Daoy (cell line): ENCODE measurements around the gene SLIT3. TPM values are rescaled to one million over a fixed set of nuclear protein-coding genes. Genes with fewer than 3 reads are reported as not detected.

Experiments
- DNase-seq: peaks from one replicate; pipeline ENCODE4 v3.0.0-alpha.2; 2015; ENCODE audit warnings: low read depth
- total RNA-seq: library from RNA; depleted of rRNA; stranded (reverse); fragments of >200 nt; shearing (Covaris generic); gene quantifications from 2 replicates; pipeline ENCODE4 v1.2.3, GENCODE V29; 2014

The SLIT3 gene
- total RNA-seq, 1 experiment from 2014 or later: 3.5 TPM

- DNase-seq: peak; percentile 23
Observed at GRCh38 chr5:169265888-169266287, 35.1 kb downstream of the SLIT3 start.

DNA sequence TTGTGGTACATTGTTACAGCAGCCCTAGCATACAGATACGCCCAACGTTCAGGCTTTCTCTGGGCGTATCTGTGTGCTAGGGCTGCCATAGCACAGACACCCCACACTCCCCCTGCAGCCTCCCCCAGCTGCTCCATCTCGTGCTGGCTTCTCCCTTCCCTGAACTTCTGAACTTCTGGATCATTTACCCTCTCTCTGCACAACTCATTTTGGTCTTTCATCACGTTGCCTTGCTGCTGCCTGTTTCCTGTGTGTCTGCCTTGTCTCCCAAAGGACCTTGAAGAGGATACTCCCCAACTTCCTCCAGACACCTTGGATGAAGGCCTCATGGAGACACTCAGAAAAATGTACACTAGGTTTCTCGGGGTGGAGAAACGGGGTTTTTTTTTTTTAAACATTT lies 37.3 kb downstream of the SLIT3 start:
- DNase-seq: no peak

- no peak for DNase-seq
Observed at GRCh38 chr5:169260896-169261569, 39.9 kb downstream of the SLIT3 start.

DNA sequence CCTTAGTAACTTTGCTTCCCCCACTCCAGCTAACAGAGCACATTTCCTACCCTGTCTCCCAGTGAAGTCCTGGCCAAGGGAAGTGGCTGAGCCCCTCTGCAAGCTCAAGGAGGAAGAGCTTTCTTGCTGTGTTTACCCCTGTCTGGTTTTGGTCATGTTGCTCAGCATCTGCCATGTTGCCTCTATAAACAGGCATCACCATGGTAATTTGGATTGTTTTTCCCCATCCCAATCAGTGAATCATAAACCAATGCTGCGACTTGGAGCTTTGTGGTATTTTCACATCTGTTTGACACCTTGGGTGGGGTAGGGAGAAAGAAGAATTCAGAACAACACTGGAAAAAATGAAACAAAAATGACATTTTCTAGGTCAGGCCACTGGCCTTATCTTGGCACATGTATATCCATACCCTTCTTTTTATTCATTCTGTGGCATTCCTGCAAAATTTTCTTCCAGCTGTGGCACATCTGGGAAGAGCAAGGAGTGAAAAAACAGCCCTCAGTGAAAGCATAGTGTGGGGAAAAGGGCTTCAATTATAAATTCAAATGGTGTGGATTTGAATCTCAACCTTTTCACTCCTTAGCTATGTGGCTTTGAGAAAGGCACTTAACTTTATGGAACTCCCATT lies 42.5 kb downstream of the SLIT3 start:
- DNase-seq: peak; percentile 66

DNA sequence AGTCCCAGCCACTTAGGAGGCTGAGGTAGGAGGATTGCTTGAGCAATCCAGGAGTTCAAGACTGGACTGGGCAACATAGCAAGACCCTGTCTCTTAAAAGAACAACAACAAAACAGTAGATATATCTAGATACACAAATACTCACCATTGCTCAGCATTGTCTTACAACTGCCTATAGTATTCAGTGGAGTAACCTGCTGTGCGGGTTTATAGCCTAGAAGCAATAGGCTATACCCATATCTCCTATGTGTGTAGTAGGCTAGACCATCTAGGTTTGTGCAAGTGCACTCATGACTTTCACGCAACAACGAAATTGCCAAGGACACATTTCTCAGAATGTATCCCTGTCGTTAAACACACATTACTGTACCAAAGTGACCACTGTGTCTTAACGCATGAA lies 44.7 kb downstream of the SLIT3 start:
- DNase-seq: no peak

GRCh38 chr5:169253071-169253470 lies 47.9 kb downstream of the SLIT3 start:
- no peak for DNase-seq

DNA sequence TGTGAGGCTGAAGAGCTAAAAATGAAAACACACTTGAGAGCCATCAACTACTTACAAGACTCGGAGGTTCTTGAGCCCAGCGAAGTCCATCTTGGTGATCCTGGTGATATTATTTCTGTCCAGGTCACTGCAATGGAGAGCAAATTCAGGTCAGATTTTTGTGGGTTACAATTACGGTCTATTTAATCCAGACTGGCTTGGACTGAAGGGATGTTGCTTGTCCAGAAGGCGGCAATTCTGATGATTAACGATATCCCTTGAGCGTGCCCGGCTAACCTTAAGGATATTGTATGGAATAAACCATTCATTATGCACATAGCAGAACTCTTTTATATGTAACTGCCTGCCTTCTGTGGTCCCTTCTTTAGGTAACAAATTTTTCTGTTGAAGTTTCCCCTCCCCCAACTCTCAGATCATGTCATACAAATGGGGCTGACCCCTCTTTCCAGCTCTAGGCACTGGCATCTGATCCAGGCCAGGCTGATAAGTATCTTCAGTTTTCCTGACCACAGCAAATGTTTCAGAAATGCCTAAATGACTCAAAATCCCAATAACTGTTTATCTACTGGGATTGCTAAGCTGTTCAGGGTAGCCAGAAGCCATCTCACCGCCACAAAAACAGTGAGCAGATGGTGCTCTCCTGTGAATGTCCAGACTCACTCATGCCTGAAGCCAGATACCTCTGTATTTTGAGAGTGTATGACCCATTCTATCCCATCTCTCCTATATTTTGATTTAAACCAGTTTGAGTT lies 49.4 kb downstream of the SLIT3 start:
- DNase-seq: no peak

- DNase-seq: no peak
Observed at GRCh38 chr5:169250887-169251286, 50.1 kb downstream of the SLIT3 start.

- no peak for DNase-seq
Observed at GRCh38 chr5:169248996-169249395, 51.9 kb downstream of the SLIT3 start.

DNA sequence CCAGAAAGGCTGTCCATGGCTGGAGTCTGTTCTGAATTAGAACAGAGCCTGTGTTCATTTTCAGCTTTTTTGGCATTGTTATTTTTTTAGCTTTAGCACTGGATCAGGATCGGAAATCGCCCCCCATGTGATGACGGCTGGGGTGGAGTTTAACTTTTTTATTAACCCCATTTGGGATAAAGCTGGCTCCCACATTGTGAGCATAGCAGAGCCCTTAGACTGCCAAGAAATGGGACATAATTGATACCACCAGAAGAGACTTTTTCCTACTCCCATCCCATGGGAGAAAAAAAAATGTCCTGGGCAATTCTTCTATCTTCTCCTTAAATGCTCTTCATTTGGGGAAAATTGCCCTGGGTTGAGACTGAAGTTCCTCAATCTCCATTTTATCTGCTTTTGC lies 52.4 kb downstream of the SLIT3 start:
- DNase-seq: no peak

- no peak for DNase-seq
Observed at GRCh38 chr5:169244812-169245211, 56.1 kb downstream of the SLIT3 start.

- no peak for DNase-seq
Observed at GRCh38 chr5:169243651-169244422, 57.1 kb downstream of the SLIT3 start.

- DNase-seq: no peak
Observed at GRCh38 chr5:169242849-169243186, 58.1 kb downstream of the SLIT3 start.

- DNase-seq: no peak
Observed at GRCh38 chr5:169242175-169242848, 58.6 kb downstream of the SLIT3 start.

GRCh38 chr5:169229342-169229892 lies 71.5 kb downstream of the SLIT3 start:
- no peak for DNase-seq

GRCh38 chr5:169226895-169227294 lies 74.0 kb downstream of the SLIT3 start:
- DNase-seq: peak; percentile 57

- no peak for DNase-seq
Observed at GRCh38 chr5:169225830-169226356, 75.0 kb downstream of the SLIT3 start.

DNA sequence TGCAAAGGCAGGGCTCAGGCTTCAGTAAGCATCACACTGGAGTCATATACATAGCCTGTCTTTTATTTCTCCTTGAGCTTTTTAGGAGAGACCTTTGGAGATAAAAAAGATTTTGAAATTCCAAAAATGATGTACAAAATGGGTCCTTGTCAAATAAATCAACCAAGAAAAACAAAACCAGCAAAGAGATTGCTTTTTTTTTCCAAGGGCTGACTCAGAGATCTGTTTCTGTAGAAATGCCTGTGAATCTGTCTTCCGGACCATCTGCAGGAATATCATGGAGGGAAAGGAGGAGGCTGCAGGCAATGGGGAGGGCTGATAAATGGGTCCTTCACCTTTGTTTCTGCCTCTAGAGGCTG lies 77.4 kb downstream of the SLIT3 start:
- DNase-seq: peak; percentile 27

DNA sequence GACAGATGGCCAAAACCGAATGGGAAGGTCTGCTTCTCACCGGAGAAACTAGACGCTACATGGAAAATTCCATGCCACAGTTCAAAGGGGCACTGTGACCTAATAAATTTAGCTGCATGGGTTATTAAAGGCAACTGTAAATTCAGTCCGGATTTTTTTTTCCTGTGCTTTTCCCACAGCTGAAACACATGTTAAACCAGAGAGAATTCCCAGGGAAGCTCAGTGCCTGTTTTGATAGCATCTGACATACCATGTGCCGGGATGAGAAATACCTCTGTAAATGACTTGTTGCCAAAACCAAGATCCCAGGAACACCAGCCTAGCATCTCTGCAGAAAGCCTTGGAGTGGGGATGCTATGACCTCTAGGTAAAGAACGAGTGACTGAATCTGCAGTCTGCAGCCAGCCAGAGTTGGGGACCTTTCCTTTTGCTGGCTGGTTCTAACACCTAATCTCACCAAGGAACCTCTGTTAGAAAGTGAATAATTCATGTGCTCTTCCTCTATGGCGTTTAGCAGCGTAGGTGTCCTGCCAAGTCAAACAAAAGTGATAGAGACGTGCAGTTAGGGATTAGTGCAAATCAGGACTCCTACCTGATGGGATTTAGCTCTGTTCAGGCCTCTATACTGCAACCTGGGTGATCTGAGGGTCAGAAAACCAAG lies 77.9 kb downstream of the SLIT3 start:
- no peak for DNase-seq

DNA sequence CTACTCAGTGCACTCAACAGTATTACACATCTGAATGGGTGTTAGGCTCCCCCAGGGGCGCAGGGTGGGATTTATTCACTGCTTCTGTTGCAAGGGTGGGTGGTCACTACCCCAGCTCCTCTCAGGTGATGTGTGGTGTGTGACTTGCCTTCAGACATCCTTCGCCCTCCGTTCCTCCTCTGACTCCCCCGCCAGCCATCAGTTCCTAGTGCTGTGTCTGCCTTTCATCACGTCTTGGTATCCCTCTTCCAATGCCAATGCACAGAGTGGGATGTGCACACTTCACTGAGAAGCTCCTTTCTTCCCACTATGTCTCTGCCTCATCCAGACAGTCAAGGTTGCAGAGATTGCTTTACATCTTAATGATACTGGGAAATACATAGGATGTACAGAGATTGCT lies 79.4 kb downstream of the SLIT3 start:
- no peak for DNase-seq

DNA sequence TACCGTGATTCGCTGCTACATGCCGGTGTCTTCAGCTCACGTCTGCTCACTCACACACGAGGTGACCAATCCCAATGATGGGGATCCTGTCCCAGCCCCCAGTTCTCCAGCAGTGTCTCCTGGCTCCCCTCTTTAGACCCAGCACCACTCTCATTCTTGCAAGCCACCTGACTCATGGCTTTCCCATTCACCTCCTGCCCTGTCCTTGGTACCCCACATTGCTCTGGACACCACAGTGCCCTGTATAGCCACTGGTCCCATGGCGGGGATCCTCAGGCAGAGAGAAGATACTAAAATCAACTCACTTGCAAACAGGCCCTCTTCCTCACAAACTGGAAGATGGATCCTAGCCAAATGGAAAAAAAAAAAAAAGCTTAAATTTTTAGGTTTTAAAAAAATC lies 81.0 kb downstream of the SLIT3 start:
- no peak for DNase-seq
